Neural progenitor cell (in vitro differentiated cells): ENCODE results near the gene SLC25A15. TPM values are rescaled to one million over a fixed set of nuclear protein-coding genes. Genes with fewer than 3 reads are reported as not detected.
"Not testable (repeated sequence)": the region's sequence is repeated elsewhere in the genome, so short reads cannot be mapped to it uniquely, and the experiment has no call there.

Source experiments
- DNase-seq: peaks from one replicate; pipeline ENCODE4 v3.0.0-alpha.2; 2016; ENCODE audit warnings: low spot score
- H2AFZ ChIP-seq: fragments of 200-600 bp; sonication (generic); replicated peaks from 2 replicates; pipeline ENCODE4 v1.6.1; 2016; ENCODE audit warnings: antibody characterized with exemption
- H3F3A ChIP-seq: fragments of 200-600 bp; sonication (generic); 2 replicates; pipeline ENCODE4 v1.6.1; 2016; ENCODE audit warnings: antibody characterized with exemption, low read depth
- H3K27ac ChIP-seq: fragments of 200-600 bp; sonication (generic); 2 replicates; pipeline ENCODE4 v1.5.1; 2016; ENCODE audit warnings: mild to moderate bottlenecking
- H3K27me3 ChIP-seq: fragments of 200-600 bp; sonication (generic); 2 replicates; pipeline ENCODE4 v1.6.1; 2016; ENCODE audit warnings: mild to moderate bottlenecking, moderate library complexity
- H3K36me3 ChIP-seq: fragments of 200-600 bp; sonication (generic); 2 replicates; pipeline ENCODE4 v1.5.1; 2016
- H3K4me1 ChIP-seq: fragments of 200-600 bp; sonication (generic); 2 replicates; pipeline ENCODE4 v1.6.1; 2016; ENCODE audit warnings: mixed run types
- H3K4me2 ChIP-seq: fragments of 200-600 bp; sonication (generic); 2 replicates; pipeline ENCODE4 v1.6.1; 2016
- H3K4me3 ChIP-seq: fragments of 200-600 bp; sonication (generic); 2 replicates; pipeline ENCODE4 v1.5.1; 2016
- H3K79me2 ChIP-seq: fragments of 200-600 bp; sonication (generic); 2 replicates; pipeline ENCODE4 v1.6.1; 2016; ENCODE audit warnings: low read depth
- H3K9ac ChIP-seq: fragments of 200-600 bp; sonication (generic); 2 replicates; pipeline ENCODE4 v1.6.1; 2016
- H3K9me3 ChIP-seq: fragments of 200-600 bp; sonication (generic); 2 replicates; pipeline ENCODE4 v1.5.1; 2016; ENCODE audit warnings: low read depth
- H4K20me1 ChIP-seq: fragments of 200-600 bp; sonication (generic); 2 replicates; pipeline ENCODE4 v1.6.1; 2016; ENCODE audit warnings: low read depth
- H3K27ac Mint-ChIP-seq: 3 replicates; pipeline ENCODE4 v1.8.0; 2021; ENCODE audit warnings: mixed read lengths
- H3K27me3 Mint-ChIP-seq: 2 replicates; pipeline ENCODE4 v1.8.0; 2022; ENCODE audit warnings: low read depth, mild to moderate bottlenecking, inconsistent platforms, moderate library complexity, mixed read lengths; ENCODE audit not compliant: insufficient read depth
- H3K36me3 Mint-ChIP-seq: 3 replicates; pipeline ENCODE4 v1.8.0; 2021; ENCODE audit warnings: mixed read lengths
- H3K4me1 Mint-ChIP-seq: 3 replicates; pipeline ENCODE4 v1.8.0; 2021; ENCODE audit warnings: mixed read lengths
- H3K4me3 Mint-ChIP-seq: 3 replicates; pipeline ENCODE4 v1.8.0; 2021; ENCODE audit warnings: mild to moderate bottlenecking, moderate library complexity, mixed read lengths
- H3K9me3 Mint-ChIP-seq: 3 replicates; pipeline ENCODE4 v1.8.0; 2020; ENCODE audit warnings: mixed read lengths
- CTCF ChIP-seq: fragments of 200-600 bp; sonication (generic); IDR thresholded peaks from 2 replicates; pipeline ENCODE4 v1.5.1; 2017; ENCODE audit warnings: antibody characterized with exemption, mild to moderate bottlenecking
- EZH2 ChIP-seq: fragments of 200-600 bp; sonication (generic); IDR thresholded peaks from 2 replicates; pipeline ENCODE4 v1.6.1; 2017; ENCODE audit warnings: antibody characterized with exemption, mild to moderate bottlenecking, moderate library complexity
- EZH2phosphoT487 ChIP-seq: fragments of 200-600 bp; sonication (generic); IDR thresholded peaks from 2 replicates; pipeline ENCODE4 v1.6.1; 2017; ENCODE audit warnings: antibody characterized with exemption
- total RNA-seq: library from RNA; depleted of rRNA; stranded (reverse); fragments of >200 nt; gene quantifications from 2 replicates; pipeline ENCODE4 v1.2.3, GENCODE V29; 2015; ENCODE audit warnings: low replicate concordance

The SLC25A15 gene
- total RNA-seq, 1 donor from 2014 or later = 33.7 TPM

- Mint-ChIP-seq H3K4me1 (no peaks in the 10 kb centered on the region), H3K9me3 (no peaks in the 10 kb centered on the region), H3K27ac (no peak overlapping the region), H3K36me3 (no peaks in the 10 kb centered on the region), H3K4me3 (no peak overlapping the region), H3K27me3 (peaks cover 4% of the 10 kb centered on the region)
- H3K4me3 ChIP-seq = no peak overlapping the region
- no peak overlapping the region for H3K9ac ChIP-seq
- H3K27ac ChIP-seq = no peak overlapping the region
- no peak for DNase-seq
- no peaks in the 10 kb centered on the region for H4K20me1 ChIP-seq
- H3K4me1 ChIP-seq = no peaks in the 10 kb centered on the region
- H3K9me3 ChIP-seq = no peaks in the 10 kb centered on the region
- H3K27me3 ChIP-seq = no peaks in the 10 kb centered on the region
- TF ChIP-seq EZH2 (no peak), CTCF (no peak), EZH2phosphoT487 (no peak)
- H3K4me2 ChIP-seq = no peak overlapping the region
- no peak overlapping the region for H2AFZ ChIP-seq
- H3K36me3 ChIP-seq = no peaks in the 10 kb centered on the region
- H3F3A ChIP-seq = peaks cover 12% of the 10 kb centered on the region
- H3K79me2 ChIP-seq = no peaks in the 10 kb centered on the region
Observed at GRCh38 chr13:40784540-40784939, 4.9 kb upstream of the SLC25A15 start.

GRCh38 chr13:40786568-40786996 lies 2.8 kb upstream of the SLC25A15 start:
- no peak for DNase-seq
- Mint-ChIP-seq H3K27ac (no peak overlapping the region), H3K9me3 (no peaks in the 10 kb centered on the region)

GRCh38 chr13:40787062-40787461 lies 2.3 kb upstream of the SLC25A15 start:
- Histone ChIP-seq H4K20me1 (no peaks in the 10 kb centered on the region), H3K4me3 (no peak overlapping the region), H3K4me2 (no peak overlapping the region), H3K27me3 (no peaks in the 10 kb centered on the region), H3K4me1 (peaks cover 7% of the 10 kb centered on the region), H3K36me3 (no peaks in the 10 kb centered on the region), H3F3A (peaks cover 22% of the 10 kb centered on the region), H3K9ac (no peak overlapping the region), H2AFZ (no peak overlapping the region), H3K27ac (no peak overlapping the region), H3K79me2 (peaks cover 18% of the 10 kb centered on the region), H3K9me3 (no peaks in the 10 kb centered on the region)
- H3K27ac Mint-ChIP-seq = no peak overlapping the region
- H3K4me3 Mint-ChIP-seq = peak overlapping the region; percentile 46
- no peak for DNase-seq
- TF ChIP-seq CTCF (no peak), EZH2phosphoT487 (no peak), EZH2 (no peak)
- H3K4me1 Mint-ChIP-seq = peaks cover 4% of the 10 kb centered on the region
- no peaks in the 10 kb centered on the region for H3K36me3 Mint-ChIP-seq
- H3K27me3 Mint-ChIP-seq = peaks cover 3% of the 10 kb centered on the region
- H3K9me3 Mint-ChIP-seq = no peaks in the 10 kb centered on the region

More at GRCh38 chr13:40786568-40786996, 2.8 kb upstream of the SLC25A15 start:
- Mint-ChIP-seq H3K4me3 (no peak overlapping the region), H3K36me3 (no peaks in the 10 kb centered on the region), H3K4me1 (peaks cover 4% of the 10 kb centered on the region), H3K27me3 (peaks cover 5% of the 10 kb centered on the region)
- H3K27ac ChIP-seq = no peak overlapping the region
- no peaks in the 10 kb centered on the region for H3K27me3 ChIP-seq
- H3F3A ChIP-seq = peaks cover 22% of the 10 kb centered on the region
- no peak overlapping the region for H3K4me2 ChIP-seq
- H3K4me3 ChIP-seq = no peak overlapping the region
- TF ChIP-seq EZH2 (no peak), CTCF (no peak), EZH2phosphoT487 (no peak)
- no peaks in the 10 kb centered on the region for H3K36me3 ChIP-seq
- H2AFZ ChIP-seq = no peak overlapping the region
- peaks cover 13% of the 10 kb centered on the region for H3K79me2 ChIP-seq
- no peak overlapping the region for H3K9ac ChIP-seq
- no peaks in the 10 kb centered on the region for H4K20me1 ChIP-seq
- no peaks in the 10 kb centered on the region for H3K9me3 ChIP-seq
- H3K4me1 ChIP-seq = peaks cover 7% of the 10 kb centered on the region

- H3K4me2 ChIP-seq = peak overlapping the region; percentile 94
- H3K9me3 ChIP-seq, H3K27me3 ChIP-seq, H3K4me1 ChIP-seq, DNase-seq, H3K27ac Mint-ChIP-seq, H3K27ac ChIP-seq, H3K36me3 Mint-ChIP-seq, H3K4me1 Mint-ChIP-seq, H3K9me3 Mint-ChIP-seq, H3K27me3 Mint-ChIP-seq, H4K20me1 ChIP-seq, H3K36me3 ChIP-seq, H3K9ac ChIP-seq: not testable (repeated sequence)
- H3K4me3 Mint-ChIP-seq = peak overlapping the region; percentile 81
- peak overlapping the region; percentile 83 for H3K4me3 ChIP-seq
- H3F3A ChIP-seq = peaks cover 22% of the 10 kb centered on the region
- peaks cover 18% of the 10 kb centered on the region for H3K79me2 ChIP-seq
- H2AFZ ChIP-seq = peak overlapping the region; percentile 98
Observed at GRCh38 chr13:40788540-40789274, 704 bp upstream of the SLC25A15 start.
